Calu3 (cell line): ENCODE data around the gene PREX1. TPM values are rescaled to one million over a fixed set of nuclear protein-coding genes. Genes with fewer than 3 reads are reported as not detected.

ENCODE experiments used
- BruUV-seq: library from RNA; stranded (reverse); fragments of 400-500 nt; replicated peaks from 2 replicates; lab custom pipeline; 2021; lab: Mats Ljungman, UMichigan
- CTCF ChIA-PET: fragments of 300-600 bp; sonication (Branson Sonifier 250); formaldehyde crosslinking; loops from one replicate; lab custom pipeline; 2022; ENCODE audit warnings: antibody characterized with exemption; lab: Charles Lee
- DNase-seq: peaks from one replicate; pipeline ENCODE4 v3.0.0; 2022
- H3K27ac Mint-ChIP-seq: one replicate; pipeline ENCODE4 v1.8.0; 2022; ENCODE audit warnings: mixed read lengths; ENCODE audit not compliant: unreplicated experiment
- H3K27me3 Mint-ChIP-seq: one replicate; pipeline ENCODE4 v1.8.0; 2022; ENCODE audit warnings: mixed read lengths; ENCODE audit not compliant: unreplicated experiment
- H3K36me3 Mint-ChIP-seq: one replicate; pipeline ENCODE4 v1.8.0; 2022; ENCODE audit warnings: mild to moderate bottlenecking, moderate library complexity, mixed read lengths; ENCODE audit not compliant: insufficient read depth, unreplicated experiment
- H3K4me1 Mint-ChIP-seq: one replicate; pipeline ENCODE4 v1.8.0; 2022; ENCODE audit warnings: mild to moderate bottlenecking, low read depth, mixed read lengths; ENCODE audit not compliant: unreplicated experiment
- H3K4me3 Mint-ChIP-seq: one replicate; pipeline ENCODE4 v1.8.0; 2022; ENCODE audit warnings: mild to moderate bottlenecking, low read depth, moderate library complexity, mixed read lengths; ENCODE audit not compliant: unreplicated experiment
- H3K9me3 Mint-ChIP-seq: one replicate; pipeline ENCODE4 v1.8.0; 2022; ENCODE audit warnings: low read depth, mixed read lengths; ENCODE audit not compliant: unreplicated experiment
- CTCF ChIP-seq: fragments of 200-600 bp; IDR thresholded peaks from one replicate; pipeline ENCODE4 v1.8.0; 2022; ENCODE audit warnings: antibody characterized with exemption; ENCODE audit not compliant: unreplicated experiment
- intact Hi-C: fragments of 100-400 bp; cut with micrococcal nuclease; formaldehyde crosslinking; loops from one replicate; pipeline ENCODE4 v1.10.0; 2022; ENCODE audit not compliant: unreplicated experiment
- total RNA-seq: library from RNA; stranded (reverse); gene quantifications from 2 replicates; pipeline ENCODE4 v1.2.3, GENCODE V29; 2022

PREX1 gene
- total RNA-seq, 1 experiment from 2014 or later, result 0.31 TPM

GRCh38 chr20:48696671-48697070 is 131.1 kb downstream of the PREX1 start:
- no peaks in the 10 kb centered on the region for H3K36me3 Mint-ChIP-seq
- no TSS peak for BruUV-seq
- CTCF ChIA-PET, result interaction anchor here (0.7 to 1.9 kb wide), 3 partner anchors 13 to 16 kb away, joined by 3 to 7 read pairs (median 3); no protein-coding TSS in a partner anchor
- DNase-seq, result no peak
- TF ChIP-seq CTCF, result no peak
- H3K9me3 Mint-ChIP-seq, result no peaks in the 10 kb centered on the region
- H3K27ac Mint-ChIP-seq, result no peak overlapping the region
- peaks cover 19% of the 10 kb centered on the region for H3K4me1 Mint-ChIP-seq
- intact Hi-C loops, result no loop called here
- H3K4me3 Mint-ChIP-seq, result no peak overlapping the region
- peaks cover under 1% of the 10 kb centered on the region for H3K27me3 Mint-ChIP-seq

DNA sequence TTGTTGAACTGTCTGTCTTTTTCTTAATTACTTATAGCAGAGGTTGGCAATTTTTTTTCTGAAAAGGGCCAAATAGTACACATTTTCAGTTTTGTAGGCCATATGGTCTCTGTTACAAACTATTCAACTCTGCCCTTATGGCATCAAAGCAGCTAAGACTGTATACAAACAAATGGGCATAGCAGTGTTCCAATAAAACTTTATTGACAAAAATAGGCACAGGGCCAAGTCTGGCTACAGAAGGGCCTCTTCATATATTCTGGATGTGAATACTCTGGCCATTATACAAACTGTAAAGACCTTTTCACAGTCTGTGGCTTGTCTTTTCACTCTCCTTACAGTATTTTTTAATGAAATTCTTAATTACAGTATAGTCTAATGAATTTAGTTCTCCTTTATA is 132.1 kb downstream of the PREX1 start:
- peaks cover 25% of the 10 kb centered on the region for H3K4me1 Mint-ChIP-seq
- no peak overlapping the region for H3K27ac Mint-ChIP-seq
- BruUV-seq, result no TSS peak
- intact Hi-C loops, result no loop called here
- H3K27me3 Mint-ChIP-seq, result peaks cover 10% of the 10 kb centered on the region
- H3K4me3 Mint-ChIP-seq, result no peak overlapping the region
- H3K36me3 Mint-ChIP-seq, result no peaks in the 10 kb centered on the region
- no peaks in the 10 kb centered on the region for H3K9me3 Mint-ChIP-seq
- no peak for DNase-seq
- no peak for TF ChIP-seq CTCF
- CTCF ChIA-PET, result interaction anchor here (1.0 to 1.3 kb wide), 2 partner anchors 27 to 38 kb away, joined by 3 to 4 read pairs; no protein-coding TSS in a partner anchor

GRCh38 chr20:48695255-48695654 is 132.5 kb downstream of the PREX1 start:
- Mint-ChIP-seq H3K4me3 (no peak overlapping the region), H3K27me3 (peaks cover 13% of the 10 kb centered on the region), H3K27ac (no peak overlapping the region), H3K36me3 (no peaks in the 10 kb centered on the region), H3K4me1 (peaks cover 27% of the 10 kb centered on the region), H3K9me3 (no peaks in the 10 kb centered on the region)
- TF ChIP-seq CTCF, result no peak
- BruUV-seq, result no TSS peak
- CTCF ChIA-PET, result interaction anchor here (1.0 to 1.3 kb wide), 2 partner anchors 27 to 37 kb away, joined by 3 to 4 read pairs; no protein-coding TSS in a partner anchor
- DNase-seq, result peak; percentile 57
- intact Hi-C loops, result no loop called here

GRCh38 chr20:48694381-48694865 is 133.4 kb downstream of the PREX1 start:
- intact Hi-C loops, result no loop called here
- TF ChIP-seq CTCF, result no peak
- Mint-ChIP-seq H3K27ac (no peak overlapping the region), H3K4me3 (no peak overlapping the region), H3K4me1 (peaks cover 27% of the 10 kb centered on the region), H3K27me3 (peaks cover 22% of the 10 kb centered on the region), H3K9me3 (no peaks in the 10 kb centered on the region), H3K36me3 (no peaks in the 10 kb centered on the region)
- BruUV-seq, result no TSS peak
- no peak for DNase-seq
- CTCF ChIA-PET, result interaction anchor here (1.3 kb wide), 1 partner anchor 37 kb away, joined by 4 read pairs; no protein-coding TSS in a partner anchor
